Subcutaneous adipose tissue (tissue), 4 donors: Measurements from ENCODE around the gene OGN. TPM values are rescaled to one million over a fixed set of nuclear protein-coding genes. Genes with fewer than 3 reads are reported as not detected.

Experiments used
- total RNA-seq, 4 donors: library from RNA; depleted of rRNA; stranded (reverse); fragments of >200 nt; gene quantifications; one replicate each; pipeline ENCODE4 v1.1.0, GENCODE V29; 2016
- TF ChIP-seq, protein P1 (sequence below): fragments of 450-650 bp; IDR thresholded peaks from one replicate; pipeline ENCODE4 v1.5.1; 2016; ENCODE audit warnings: low read depth, mild to moderate bottlenecking, control low read depth, antibody characterized with exemption, moderate library complexity

The OGN gene
- 10 to 100 TPM in 2 of 4 donors, 1 to 10 TPM in 2; 1.3 to 25.8 (median 13.3) TPM for total RNA-seq

DNA sequence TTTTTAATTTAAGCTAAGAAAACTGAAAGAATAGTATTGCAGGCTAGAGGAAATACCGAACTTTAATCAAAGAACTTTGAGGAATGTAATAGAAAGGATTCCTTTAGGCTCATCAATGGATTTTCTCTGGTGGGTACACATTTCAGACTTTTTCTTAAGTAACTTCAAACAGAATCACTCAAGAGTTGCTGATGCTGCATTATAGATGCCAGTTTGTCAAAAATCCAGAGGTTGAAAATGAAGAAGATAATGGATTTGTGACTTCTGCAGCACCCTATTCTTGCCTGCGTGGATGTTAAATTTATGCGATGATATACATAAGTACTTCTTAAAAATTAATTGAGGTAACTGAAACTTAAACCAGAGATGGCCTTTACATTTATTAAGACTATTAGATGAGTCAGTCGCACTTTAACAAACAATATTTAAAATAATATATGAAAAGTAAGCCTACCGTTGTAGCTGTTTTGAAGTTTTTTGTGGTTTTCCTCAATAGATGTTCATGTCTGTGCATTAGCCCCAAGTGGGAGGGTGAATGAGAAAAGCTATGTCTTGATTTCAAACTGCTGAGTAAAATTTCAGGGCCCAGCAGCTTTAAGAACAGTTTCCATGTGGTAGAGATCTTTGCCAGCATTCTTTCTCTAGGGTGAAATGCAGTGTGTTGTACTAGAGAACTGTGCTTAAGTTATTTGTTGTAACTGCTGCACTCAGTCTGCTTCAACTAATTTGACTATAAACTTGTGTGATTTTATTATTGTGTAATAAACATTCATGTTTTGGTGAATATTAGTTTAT lies at the start of gene OGN:
TSS of gene OGN (minus strand) at position 537 of the 795 bp plus-strand sequence. CDS start 1,171 bp downstream, outside the sequence.
- TF ChIP-seq, protein P1, sequence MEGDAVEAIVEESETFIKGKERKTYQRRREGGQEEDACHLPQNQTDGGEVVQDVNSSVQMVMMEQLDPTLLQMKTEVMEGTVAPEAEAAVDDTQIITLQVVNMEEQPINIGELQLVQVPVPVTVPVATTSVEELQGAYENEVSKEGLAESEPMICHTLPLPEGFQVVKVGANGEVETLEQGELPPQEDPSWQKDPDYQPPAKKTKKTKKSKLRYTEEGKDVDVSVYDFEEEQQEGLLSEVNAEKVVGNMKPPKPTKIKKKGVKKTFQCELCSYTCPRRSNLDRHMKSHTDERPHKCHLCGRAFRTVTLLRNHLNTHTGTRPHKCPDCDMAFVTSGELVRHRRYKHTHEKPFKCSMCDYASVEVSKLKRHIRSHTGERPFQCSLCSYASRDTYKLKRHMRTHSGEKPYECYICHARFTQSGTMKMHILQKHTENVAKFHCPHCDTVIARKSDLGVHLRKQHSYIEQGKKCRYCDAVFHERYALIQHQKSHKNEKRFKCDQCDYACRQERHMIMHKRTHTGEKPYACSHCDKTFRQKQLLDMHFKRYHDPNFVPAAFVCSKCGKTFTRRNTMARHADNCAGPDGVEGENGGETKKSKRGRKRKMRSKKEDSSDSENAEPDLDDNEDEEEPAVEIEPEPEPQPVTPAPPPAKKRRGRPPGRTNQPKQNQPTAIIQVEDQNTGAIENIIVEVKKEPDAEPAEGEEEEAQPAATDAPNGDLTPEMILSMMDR = no peak

DNA sequence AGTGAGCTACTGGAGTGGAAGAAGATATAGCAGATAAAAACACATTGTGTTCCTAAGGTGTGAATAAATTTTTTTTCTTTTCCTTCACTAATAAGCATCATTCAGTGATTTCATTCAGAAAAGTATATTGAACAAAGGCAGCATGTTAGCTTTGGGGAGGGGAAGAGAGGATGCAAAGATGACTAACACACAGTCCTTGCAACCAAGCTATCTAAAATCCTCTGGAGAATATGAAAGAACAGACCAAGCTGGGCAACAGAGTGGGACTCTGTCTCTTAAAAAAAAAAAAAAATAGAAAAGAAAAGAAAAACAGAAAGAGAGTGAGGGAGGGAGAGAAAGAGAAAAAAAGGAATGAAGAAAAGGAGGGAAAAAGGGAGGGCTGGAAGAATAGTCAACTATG lies 42.2 kb upstream of the OGN start:
- TF ChIP-seq, protein P1 = no peak

GRCh38 chr9:92444841-92445240 lies 40.5 kb upstream of the OGN start:
- TF ChIP-seq, protein P1 = no peak

DNA sequence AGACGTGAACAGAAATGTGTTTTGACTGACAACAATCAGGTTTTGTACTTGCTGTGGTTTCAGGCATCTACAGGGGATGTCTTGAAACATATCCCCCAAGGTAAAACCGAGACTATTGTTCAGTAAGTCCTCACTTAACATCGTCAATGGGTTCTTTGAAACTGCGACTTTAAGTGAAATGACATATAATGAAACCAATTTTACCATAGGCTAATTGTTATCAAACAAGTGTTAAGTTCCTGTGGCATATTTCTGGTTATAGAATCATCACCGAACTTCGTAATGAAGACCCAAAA lies 36.3 kb upstream of the OGN start:
- TF ChIP-seq, protein P1 = no peak

DNA sequence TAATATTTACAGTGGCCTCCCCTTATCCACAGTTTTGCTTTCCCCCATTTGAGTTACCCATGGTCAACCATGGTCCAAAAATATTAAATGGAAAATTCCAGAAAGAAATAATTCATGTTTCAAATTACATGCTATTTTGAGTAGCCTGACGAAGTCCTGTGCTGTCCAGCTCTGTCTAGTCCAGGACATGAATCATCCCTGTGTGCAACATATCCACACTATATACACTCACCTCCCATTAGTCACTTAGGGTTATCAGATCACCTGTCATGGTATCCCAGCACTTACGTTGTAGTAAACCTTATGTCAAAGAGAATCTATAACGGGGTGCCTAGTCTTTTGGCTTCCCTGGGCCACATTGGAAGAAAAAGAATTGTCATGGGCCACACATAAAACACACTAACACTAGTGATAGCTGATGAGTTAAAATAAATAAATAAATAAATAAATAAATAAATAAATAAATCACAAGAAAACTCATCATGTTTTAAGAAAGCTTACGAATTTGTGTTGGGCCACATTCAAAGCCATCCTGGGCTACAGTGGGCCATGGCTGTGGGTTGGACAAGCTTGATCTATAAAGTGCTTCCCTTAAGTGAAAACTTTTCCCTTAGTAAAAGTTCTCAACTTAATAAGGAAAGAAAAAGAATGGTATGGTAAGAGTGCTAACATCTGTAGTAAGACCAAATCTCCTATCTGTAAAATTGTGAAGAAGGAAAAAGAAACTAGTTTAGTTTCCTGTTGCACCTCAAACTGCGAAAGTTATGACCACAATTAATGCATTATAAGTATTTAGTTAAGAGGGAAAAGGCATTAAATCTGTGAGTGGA lies 35.8 kb upstream of the OGN start:
- TF ChIP-seq, protein P1 = no peak

DNA sequence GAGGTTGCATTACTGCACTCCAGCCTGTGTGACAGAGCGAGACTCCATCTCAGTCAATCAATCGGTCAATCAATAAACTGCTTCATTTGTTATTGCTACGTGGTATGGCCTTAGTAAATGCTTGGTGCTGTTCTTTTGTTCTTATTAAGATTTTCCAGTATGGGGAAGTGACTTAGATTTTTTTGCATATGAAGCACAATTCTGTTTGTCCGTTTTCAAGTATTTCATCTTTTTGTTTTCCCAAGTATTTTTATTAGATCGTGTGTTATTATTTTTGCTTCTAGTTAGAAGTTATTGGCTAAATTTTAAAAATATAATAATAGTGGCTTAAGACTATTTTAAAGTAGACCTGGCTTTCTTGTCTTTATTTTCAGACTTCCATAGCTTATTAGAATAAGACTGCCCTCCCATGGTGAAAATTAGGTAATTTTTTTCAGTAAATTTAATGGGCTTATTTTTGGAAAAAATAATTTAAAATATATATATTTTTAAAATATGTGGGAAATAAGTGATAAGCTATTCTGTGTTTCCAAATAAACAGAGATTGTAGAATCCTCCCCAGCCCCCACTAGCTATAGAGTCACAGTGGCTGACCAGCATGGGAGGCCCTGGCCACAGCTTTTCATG lies 34.6 kb upstream of the OGN start:
- TF ChIP-seq, protein P1 = no peak

GRCh38 chr9:92435263-92435662 lies 30.9 kb upstream of the OGN start:
- TF ChIP-seq, protein P1 = no peak
